Measurements from ENCODE around the gene TTPAL. TPM values are rescaled to one million over a fixed set of nuclear protein-coding genes. Genes with fewer than 3 reads are reported as not detected.

The TTPAL gene
- total RNA-seq, 3 donors from 2014 or later: 7.2 to 10.2 (median 9.9) TPM

GRCh38 chr20:44477151-44477550, 1.5 kb downstream of the TTPAL start:
- ATAC-seq: no peak
- H3K4me1 ChIP-seq (ENCODE audit: low read depth): peaks cover 12% of the 10 kb centered on the region
- H3K36me3 ChIP-seq (ENCODE audit: low read depth): no peaks in the 10 kb centered on the region
- intact Hi-C loops (cut with DNase I, micrococcal nuclease): loop anchor here in 1 of 2 donors (10.0 kb wide), 1 partner anchor 262 kb away; the partner anchor contains the start of gene OSER1
- DNase-seq: no peak
- H3K4me3 ChIP-seq: no peak overlapping the region
- H3K9me3 ChIP-seq: no peaks in the 10 kb centered on the region
- TF ChIP-seq, protein P1, sequence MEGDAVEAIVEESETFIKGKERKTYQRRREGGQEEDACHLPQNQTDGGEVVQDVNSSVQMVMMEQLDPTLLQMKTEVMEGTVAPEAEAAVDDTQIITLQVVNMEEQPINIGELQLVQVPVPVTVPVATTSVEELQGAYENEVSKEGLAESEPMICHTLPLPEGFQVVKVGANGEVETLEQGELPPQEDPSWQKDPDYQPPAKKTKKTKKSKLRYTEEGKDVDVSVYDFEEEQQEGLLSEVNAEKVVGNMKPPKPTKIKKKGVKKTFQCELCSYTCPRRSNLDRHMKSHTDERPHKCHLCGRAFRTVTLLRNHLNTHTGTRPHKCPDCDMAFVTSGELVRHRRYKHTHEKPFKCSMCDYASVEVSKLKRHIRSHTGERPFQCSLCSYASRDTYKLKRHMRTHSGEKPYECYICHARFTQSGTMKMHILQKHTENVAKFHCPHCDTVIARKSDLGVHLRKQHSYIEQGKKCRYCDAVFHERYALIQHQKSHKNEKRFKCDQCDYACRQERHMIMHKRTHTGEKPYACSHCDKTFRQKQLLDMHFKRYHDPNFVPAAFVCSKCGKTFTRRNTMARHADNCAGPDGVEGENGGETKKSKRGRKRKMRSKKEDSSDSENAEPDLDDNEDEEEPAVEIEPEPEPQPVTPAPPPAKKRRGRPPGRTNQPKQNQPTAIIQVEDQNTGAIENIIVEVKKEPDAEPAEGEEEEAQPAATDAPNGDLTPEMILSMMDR (IDR thresholded peaks at IDR 0.05): no peak

DNA sequence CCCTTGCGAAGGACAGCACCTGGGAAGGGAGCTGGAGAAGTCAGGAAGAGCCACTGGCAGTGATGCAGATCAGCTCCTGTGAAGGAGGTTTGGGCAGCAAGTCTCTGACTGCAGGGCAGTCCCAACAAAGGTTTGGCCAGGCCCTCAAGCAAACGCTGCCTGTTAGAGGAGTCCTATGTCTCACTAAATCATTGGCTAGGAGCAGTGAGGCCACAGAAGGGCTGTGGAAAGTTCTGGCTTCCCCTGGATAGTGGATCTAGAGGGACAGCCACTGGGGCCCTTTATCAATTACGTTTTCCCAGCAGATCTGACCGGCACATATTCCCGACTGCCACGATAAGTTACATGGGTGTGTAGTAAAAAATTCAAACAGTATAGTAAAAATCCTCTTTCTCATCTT, 2.5 kb downstream of the TTPAL start:
- Histone ChIP-seq H3K4me3 (no peak overlapping the region), H3K9me3 (no peaks in the 10 kb centered on the region), H3K4me1 (ENCODE audit: low read depth) (peaks cover 12% of the 10 kb centered on the region), H3K36me3 (ENCODE audit: low read depth) (no peaks in the 10 kb centered on the region)
- ATAC-seq (no peak), DNase-seq (no peak)
- TF ChIP-seq, protein P1 (IDR thresholded peaks at IDR 0.05): no peak
- intact Hi-C loops (cut with DNase I, micrococcal nuclease): loop anchor here in 1 of 2 donors (10.0 kb wide), 1 partner anchor 263 kb away; the partner anchor contains the start of gene OSER1

- DNase-seq: no peak
- no peak for ATAC-seq
- TF ChIP-seq, protein P1 (IDR thresholded peaks at IDR 0.05): no peak
- intact Hi-C loops (cut with DNase I, micrococcal nuclease): loop anchor here in 1 of 2 donors (10.0 kb wide), 1 partner anchor 265 kb away; the partner anchor contains the start of gene OSER1
- no peak overlapping the region for H3K4me3 ChIP-seq
- no peaks in the 10 kb centered on the region for H3K36me3 ChIP-seq (ENCODE audit: low read depth)
- H3K9me3 ChIP-seq: no peaks in the 10 kb centered on the region
- H3K4me1 ChIP-seq (ENCODE audit: low read depth): peaks cover 12% of the 10 kb centered on the region
These were observed 4.0 kb downstream of the TTPAL start for GRCh38 chr20:44479643-44480042.

- Histone ChIP-seq H3K9me3 (no peaks in the 10 kb centered on the region), H3K4me3 (no peak overlapping the region), H3K36me3 (ENCODE audit: low read depth) (no peaks in the 10 kb centered on the region), H3K4me1 (ENCODE audit: low read depth) (peaks cover 12% of the 10 kb centered on the region)
- ATAC-seq (no peak), DNase-seq (no peak)
- TF ChIP-seq, protein P1 (IDR thresholded peaks at IDR 0.05): no peak
- intact Hi-C loops (cut with DNase I, micrococcal nuclease): no loop called here
These were observed 4.4 kb downstream of the TTPAL start for GRCh38 chr20:44480097-44480496.

DNA sequence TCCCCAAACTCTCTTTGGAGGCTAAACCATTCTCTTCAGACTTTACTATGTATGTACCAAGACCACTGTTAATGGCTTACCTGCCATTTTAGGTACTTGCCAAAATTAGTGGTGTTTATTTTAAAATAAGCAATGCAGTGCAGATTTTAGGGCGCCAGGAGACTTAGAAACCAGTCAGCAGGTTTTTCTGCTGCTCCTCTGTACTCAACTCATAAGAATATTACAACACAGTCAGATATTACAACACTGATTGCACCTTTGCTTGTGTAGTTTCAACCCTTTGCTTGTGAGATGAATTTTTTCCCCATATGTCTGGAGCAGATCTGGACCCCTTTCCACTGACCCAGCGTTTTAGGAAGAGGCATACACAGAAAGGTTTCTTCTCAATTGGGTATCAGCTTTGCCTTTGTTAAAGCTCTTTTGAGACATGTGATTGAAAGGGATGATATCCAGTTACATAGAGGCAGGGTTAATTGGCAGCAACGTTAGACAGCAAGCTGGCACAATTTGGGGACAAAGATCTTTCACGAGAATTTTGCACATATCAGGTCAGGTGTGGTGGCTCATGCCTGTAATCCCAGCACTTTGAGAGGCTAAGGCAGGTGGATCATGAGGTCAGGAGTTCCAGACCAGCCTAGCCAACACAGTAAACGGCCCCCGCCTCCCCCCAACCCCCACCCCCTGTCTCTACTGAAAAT, 6.2 kb downstream of the TTPAL start:
- no peaks in the 10 kb centered on the region for H3K36me3 ChIP-seq (ENCODE audit: low read depth)
- H3K4me1 ChIP-seq (ENCODE audit: low read depth): no peaks in the 10 kb centered on the region
- intact Hi-C loops (cut with DNase I, micrococcal nuclease): no loop called here
- DNase-seq (no peak), ATAC-seq (no peak)
- H3K9me3 ChIP-seq: no peaks in the 10 kb centered on the region
- TF ChIP-seq, protein P1 (IDR thresholded peaks at IDR 0.05): no peak
- no peak overlapping the region for H3K4me3 ChIP-seq

Measured in mucosa of descending colon (tissue), 3 donors.